Erythroblast (primary cell): ENCODE measurements around the gene CPNE5.

Experiments
- GATA1 ChIP-seq: IDR thresholded peaks from 2 replicates; pipeline ENCODE4 v1.6.1; 2011; ENCODE audit warnings: low read depth, mild to moderate bottlenecking, control low read depth, low read length, moderate library complexity
- POLR2A ChIP-seq: IDR thresholded peaks from 2 replicates; pipeline ENCODE4 v1.6.1; 2011; ENCODE audit warnings: mild to moderate bottlenecking, low read length

- TF ChIP-seq POLR2A = no peak
- TF ChIP-seq GATA1 = no peak
These were observed 111.7 kb downstream of the CPNE5 start for GRCh38 chr6:36727505-36728021.
